ENCODE measurements around the gene HDAC4. TPM values are rescaled to one million over a fixed set of nuclear protein-coding genes. Genes with fewer than 3 reads are reported as not detected.

Gene HDAC4
- polyA plus RNA-seq, 1 experiment, result 8.9 TPM

- DNase-seq (ENCODE audit: low read depth, low spot score), result no peak
- Histone ChIP-seq H3K27me3 (ENCODE audit: control insufficient read depth, insufficient read depth, low read length) (no peaks in the 10 kb centered on the region), H3K9me3 (ENCODE audit: control insufficient read depth, insufficient read depth, low read length) (peaks cover 9% of the 10 kb centered on the region), H3K4me3 (ENCODE audit: low read depth, low read length) (no peak overlapping the region), H3K27ac (ENCODE audit: low read depth, low read length) (no peak overlapping the region)
- ChIA-PET CTCF (no interaction called here), POLR2A (no interaction called here)
- TF ChIP-seq CTCF (IDR thresholded peaks at IDR 0.05; ENCODE audit: low read depth, low read length), result no peak
Measured at GRCh38 chr2:239193925-239194677, 206.7 kb downstream of the HDAC4 start.

- Histone ChIP-seq H3K27ac (ENCODE audit: low read depth, low read length) (no peak overlapping the region), H3K9me3 (ENCODE audit: control insufficient read depth, insufficient read depth, low read length) (peaks cover 14% of the 10 kb centered on the region), H3K27me3 (ENCODE audit: control insufficient read depth, insufficient read depth, low read length) (no peaks in the 10 kb centered on the region), H3K4me3 (ENCODE audit: low read depth, low read length) (no peak overlapping the region)
- ChIA-PET POLR2A (no interaction called here), CTCF (no interaction called here)
- TF ChIP-seq CTCF (IDR thresholded peaks at IDR 0.05; ENCODE audit: low read depth, low read length), result no peak
- DNase-seq (ENCODE audit: low read depth, low spot score), result no peak
Measured at GRCh38 chr2:239193401-239193811, 207.4 kb downstream of the HDAC4 start.

DNA sequence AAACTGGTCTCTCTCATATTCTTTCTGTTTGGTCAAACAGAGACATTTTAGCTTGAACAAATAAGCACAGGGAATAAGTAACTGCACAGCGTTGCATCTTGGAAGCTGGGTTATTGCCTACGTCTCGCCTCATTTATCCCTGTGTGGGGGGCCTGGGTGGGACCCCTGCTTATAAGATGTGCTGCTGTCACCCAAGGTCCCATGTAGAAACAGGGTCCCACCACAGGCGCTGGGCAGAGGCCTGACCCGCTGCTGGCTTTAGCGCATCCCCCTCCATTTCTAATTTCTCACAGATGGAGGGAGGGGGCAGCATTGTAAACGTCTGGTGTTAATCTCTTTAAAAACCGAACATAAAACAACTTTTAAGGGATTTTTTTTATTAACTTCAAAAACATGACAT, 207.8 kb downstream of the HDAC4 start:
- ChIA-PET CTCF (no interaction called here), POLR2A (no interaction called here)
- H3K9me3 ChIP-seq (ENCODE audit: control insufficient read depth, insufficient read depth, low read length), result peaks cover 15% of the 10 kb centered on the region
- no peak overlapping the region for H3K27ac ChIP-seq (ENCODE audit: low read depth, low read length)
- DNase-seq (ENCODE audit: low read depth, low spot score), result no peak
- no peaks in the 10 kb centered on the region for H3K27me3 ChIP-seq (ENCODE audit: control insufficient read depth, insufficient read depth, low read length)
- no peak overlapping the region for H3K4me3 ChIP-seq (ENCODE audit: low read depth, low read length)
- no peak for TF ChIP-seq CTCF (IDR thresholded peaks at IDR 0.05; ENCODE audit: low read depth, low read length)

GRCh38 chr2:239192456-239192855, 208.4 kb downstream of the HDAC4 start:
- no peak overlapping the region for H3K4me3 ChIP-seq (ENCODE audit: low read depth, low read length)
- no peaks in the 10 kb centered on the region for H3K27me3 ChIP-seq (ENCODE audit: control insufficient read depth, insufficient read depth, low read length)
- no peak for DNase-seq (ENCODE audit: low read depth, low spot score)
- H3K9me3 ChIP-seq (ENCODE audit: control insufficient read depth, insufficient read depth, low read length), result peaks cover 15% of the 10 kb centered on the region
- TF ChIP-seq CTCF (IDR thresholded peaks at IDR 0.05; ENCODE audit: low read depth, low read length), result no peak
- ChIA-PET POLR2A (no interaction called here), CTCF (no interaction called here)
- no peak overlapping the region for H3K27ac ChIP-seq (ENCODE audit: low read depth, low read length)

GRCh38 chr2:239190921-239191885, 209.6 kb downstream of the HDAC4 start:
- H3K9me3 ChIP-seq (ENCODE audit: control insufficient read depth, insufficient read depth, low read length), result peaks cover 15% of the 10 kb centered on the region
- no peak overlapping the region for H3K27ac ChIP-seq (ENCODE audit: low read depth, low read length)
- CTCF ChIA-PET, result no interaction called here
- POLR2A ChIA-PET, result no interaction called here
- H3K4me3 ChIP-seq (ENCODE audit: low read depth, low read length), result no peak overlapping the region
- TF ChIP-seq CTCF (IDR thresholded peaks at IDR 0.05; ENCODE audit: low read depth, low read length), result no peak
- DNase-seq (ENCODE audit: low read depth, low spot score), result no peak
- no peaks in the 10 kb centered on the region for H3K27me3 ChIP-seq (ENCODE audit: control insufficient read depth, insufficient read depth, low read length)

Data from AG04450 (cell line).